HepG2 (cell line): ENCODE measurements around the gene DPP7. TPM values are rescaled to one million over a fixed set of nuclear protein-coding genes. Genes with fewer than 3 reads are reported as not detected.

Source experiments
- AGO1 ChIP-seq: fragments of 200-400 bp; formaldehyde crosslinking; IDR thresholded peaks from 2 replicates; pipeline ENCODE4 v1.6.1; 2017; ENCODE audit warnings: mild to moderate bottlenecking, low read depth, low read length, moderate library complexity; ENCODE audit not compliant: poor library complexity, severe bottlenecking
- CENPX ChIP-seq: sonication (generic); formaldehyde crosslinking; IDR thresholded peaks from 2 replicates; pipeline ENCODE4 v1.9.0; 2021; ENCODE audit warnings: mild to moderate bottlenecking, missing genetic modification reagents, moderate library complexity
- HNF1A ChIP-seq, 2 experiments: sonication (generic) in 1 of 2; formaldehyde crosslinking in 1 of 2; IDR thresholded peaks; 2 replicates each; pipeline versions ENCODE4 v1.4.0 to v1.6.1; 2016 to 2020; ENCODE audit warnings: borderline replicate concordance in 1 of 2, low read depth in 1 of 2, mild to moderate bottlenecking in 1 of 2, missing genetic modification reagents in 1 of 2
- HNF1B ChIP-seq: sonication (generic); formaldehyde crosslinking; IDR thresholded peaks from 2 replicates; pipeline ENCODE4 v1.5.1; 2020; ENCODE audit warnings: mild to moderate bottlenecking, moderate library complexity, missing genetic modification reagents
- ISL2 ChIP-seq: sonication (generic); formaldehyde crosslinking; IDR thresholded peaks from 2 replicates; pipeline ENCODE4 v1.5.0; 2020; ENCODE audit warnings: missing genetic modification reagents
- MAZ ChIP-seq, 2 experiments: sonication (generic) in 1 of 2; formaldehyde crosslinking in 1 of 2; IDR thresholded peaks; 2 replicates each; pipeline versions ENCODE4 v1.5.0 to v1.6.1; 2012 to 2020; ENCODE audit warnings: low read depth in 2 of 2, mild to moderate bottlenecking in 2 of 2, borderline replicate concordance in 1 of 2, improper control_type of control experiment in 1 of 2, low read length in 1 of 2, missing genetic modification reagents in 1 of 2, moderate library complexity in 1 of 2
- POGK ChIP-seq: sonication (generic); formaldehyde crosslinking; conservative IDR thresholded peaks from 2 replicates; pipeline ENCODE4 v1.8.0; 2022; ENCODE audit warnings: mild to moderate bottlenecking, moderate library complexity, missing genetic modification reagents
- PPARG ChIP-seq: conservative IDR thresholded peaks from 2 replicates; pipeline ENCODE4 v1.6.1; 2016; ENCODE audit warnings: missing biosample characterization, missing genetic modification reagents
- STAG1 ChIP-seq: sonication (generic); formaldehyde crosslinking; IDR thresholded peaks from 2 replicates; pipeline ENCODE4 v1.4.0; 2020; ENCODE audit warnings: missing genetic modification reagents
- TBP ChIP-seq: sonication (generic); formaldehyde crosslinking; IDR thresholded peaks from 2 replicates; pipeline ENCODE4 v1.5.0; 2020; ENCODE audit warnings: missing genetic modification reagents
- ZBTB2 ChIP-seq: sonication (generic); formaldehyde crosslinking; IDR thresholded peaks from 2 replicates; pipeline ENCODE4 v1.8.0; 2022; ENCODE audit warnings: low read depth, missing genetic modification reagents
- ZBTB33 ChIP-seq: sonication (generic); formaldehyde crosslinking; IDR thresholded peaks from 2 replicates; pipeline ENCODE4 v1.4.0; 2020; ENCODE audit warnings: missing genetic modification reagents
- ZFP62 ChIP-seq: sonication (generic); formaldehyde crosslinking; IDR thresholded peaks from 2 replicates; pipeline ENCODE4 v1.4.0; 2020; ENCODE audit warnings: missing genetic modification reagents
- ZNF580 ChIP-seq: IDR thresholded peaks from 2 replicates; pipeline ENCODE4 v1.6.1; 2016; ENCODE audit warnings: low read depth, borderline replicate concordance
- ZNF768 ChIP-seq: sonication (generic); formaldehyde crosslinking; IDR thresholded peaks from 2 replicates; pipeline ENCODE4 v1.4.0; 2020; ENCODE audit warnings: missing genetic modification reagents
- polyA plus RNA-seq, 8 experiments: library from polyadenylated mRNA; depleted of rRNA in 3 of 8; stranded (reverse) in 7 of 8; unstranded in 1 of 8; fragments of >200 nt; fragmentation: Illumina TruSeq in 4 of 8; extraction: Trizol in 4 of 8; gene quantifications; 2 replicates each; pipeline versions ENCODE4 v1.2.1 to v1.2.3, GENCODE V29; 2011 to 2016; ENCODE audit warnings: low read depth in 4 of 8, missing spikeins in 1 of 8, mixed read lengths in 1 of 8; ENCODE audit not compliant: insufficient read depth in 1 of 8
- total RNA-seq, 5 experiments: library from RNA; depleted of rRNA; stranded (reverse); fragments of >200 nt; fragmentation: Illumina TruSeq; extraction: Trizol; gene quantifications; 2 replicates each; pipeline ENCODE4 v1.2.3, GENCODE V29; 2016; ENCODE audit warnings: low read depth in 1 of 5

DPP7 gene
- total and polyA plus RNA-seq, 2 of the 13 experiments (the other 11 are each of a cell fraction or from before 2014, with no cell fraction given): 1.2 to 4.5 TPM

- TF ChIP-seq POGK (CRISPR knock-in tag) (no peak), ZFP62 (CRISPR knock-in tag) (no peak), STAG1 (CRISPR knock-in tag) (no peak), AGO1 (peak; percentile 89), MAZ (IDR thresholded peaks at IDR 0.05; ENCODE audit: borderline replicate concordance, low read depth, low read length) (0 out of 2 replicates have a peak, but pooled peaks have one; percentile 5), MAZ (CRISPR knock-in tag; IDR thresholded peaks at IDR 0.05; ENCODE audit: low read depth) (peak; percentile 78), ZBTB33 (CRISPR knock-in tag) (no peak), HNF1B (peak; percentile 67), HNF1A (IDR thresholded peaks at IDR 0.05; ENCODE audit: low read depth) (no peak), HNF1A (CRISPR knock-in tag; IDR thresholded peaks at IDR 0.05; ENCODE audit: borderline replicate concordance) (no peak), ZNF768 (no peak; the same call in 1 of the 2 replicates), ZNF580 (CRISPR knock-in tag) (peak; percentile 82; the same call in 1 of the 2 replicates), CENPX (CRISPR knock-in tag) (no peak), ZBTB2 (CRISPR knock-in tag) (peak; percentile 57), PPARG (CRISPR knock-in tag) (no peak), ISL2 (CRISPR knock-in tag) (0 out of 2 replicates have a peak, but pooled peaks have one; percentile 8), TBP (CRISPR knock-in tag) (no peak)
Measured at GRCh38 chr9:137086531-137087408, 27.8 kb downstream of the DPP7 start, which contains the start of gene MAN1B1 (continued).
